Small intestine (tissue), 7 donors: ENCODE results near the gene VARS2. TPM values are rescaled to one million over a fixed set of nuclear protein-coding genes. Genes with fewer than 3 reads are reported as not detected.
"Not testable (repeated sequence)": the region's sequence is repeated elsewhere in the genome, so short reads cannot be mapped to it uniquely, and the experiment has no call there.

Experiments used
- DNase-seq, 2 donors: peaks; one replicate each; pipeline versions ENCODE4 v3.0.0 to v3.0.0-alpha.2; 2013
- FAIRE-seq: peaks from 2 replicates; lab custom pipeline; 2012; peaks lifted over from hg19 to GRCh38; lab: Jason Lieb, UNC
- H3K27ac ChIP-seq, 3 donors: one replicate each; pipeline ENCODE4 v1.5.1; 2013; ENCODE audit warnings: low read length in 2 of 3, mild to moderate bottlenecking in 2 of 3, control low read depth in 1 of 3, inconsistent platforms in 1 of 3, low read depth in 1 of 3, moderate library complexity in 1 of 3
- H3K27me3 ChIP-seq, 3 donors: one replicate each; pipeline ENCODE4 v1.6.1; 2013; ENCODE audit warnings: low read length in 3 of 3, inconsistent platforms in 1 of 3; ENCODE audit not compliant: control insufficient read depth in 3 of 3, insufficient read depth in 3 of 3
- H3K36me3 ChIP-seq, 3 donors: one replicate each; pipeline ENCODE4 v1.6.1; 2013; ENCODE audit warnings: low read length in 3 of 3, inconsistent platforms in 1 of 3, low read depth in 1 of 3, mild to moderate bottlenecking in 1 of 3, moderate library complexity in 1 of 3; ENCODE audit not compliant: control insufficient read depth in 3 of 3, insufficient read depth in 2 of 3
- H3K4me1 ChIP-seq, 3 donors: one replicate each; pipeline ENCODE4 v1.6.1; 2013; ENCODE audit warnings: low read length in 2 of 3, inconsistent platforms in 1 of 3, low read depth in 1 of 3, mild to moderate bottlenecking in 1 of 3, moderate library complexity in 1 of 3; ENCODE audit not compliant: control insufficient read depth in 3 of 3, insufficient read depth in 2 of 3
- H3K4me3 ChIP-seq, 3 donors: one replicate each; pipeline ENCODE4 v1.5.1; 2013; ENCODE audit warnings: low read length in 3 of 3, control low read depth in 1 of 3, inconsistent platforms in 1 of 3, low read depth in 1 of 3, mild to moderate bottlenecking in 1 of 3, moderate library complexity in 1 of 3
- H3K9me3 ChIP-seq, 2 donors: one replicate each; pipeline ENCODE4 v1.6.1; 2013; ENCODE audit warnings: low read depth in 1 of 2, low read length in 1 of 2; ENCODE audit not compliant: control insufficient read depth in 2 of 2, insufficient read depth in 1 of 2
- WGBS, 3 donors: extraction: QIAGEN DNeasy Blood & Tissue Kit; methylation state at CpG; one replicate each; pipeline ENCODE4 v1.1.7; 2013; 5-methylcytosine and 5-hydroxymethylcytosine counted together
- polyA plus RNA-seq, 4 donors: library from polyadenylated mRNA; stranded (reverse) in 3 of 4; unstranded in 1 of 4; fragments of 200-250 nt in 3 of 4; fragments of 120-200 nt in 1 of 4; gene quantifications; one replicate each; pipeline versions ENCODE4 v1.2.1 to v1.2.3, GENCODE V29; 2013
- donor health status: healthy with polysubstance abuse.
- donor health status: control.
- donor health status: control.
- donor health status: Bipolar disorder and iron deficiency.
- donor health status: healthy.

The VARS2 gene
- polyA plus RNA-seq, 4 donors: 25.4 to 54.9 (median 41.9) TPM

DNA sequence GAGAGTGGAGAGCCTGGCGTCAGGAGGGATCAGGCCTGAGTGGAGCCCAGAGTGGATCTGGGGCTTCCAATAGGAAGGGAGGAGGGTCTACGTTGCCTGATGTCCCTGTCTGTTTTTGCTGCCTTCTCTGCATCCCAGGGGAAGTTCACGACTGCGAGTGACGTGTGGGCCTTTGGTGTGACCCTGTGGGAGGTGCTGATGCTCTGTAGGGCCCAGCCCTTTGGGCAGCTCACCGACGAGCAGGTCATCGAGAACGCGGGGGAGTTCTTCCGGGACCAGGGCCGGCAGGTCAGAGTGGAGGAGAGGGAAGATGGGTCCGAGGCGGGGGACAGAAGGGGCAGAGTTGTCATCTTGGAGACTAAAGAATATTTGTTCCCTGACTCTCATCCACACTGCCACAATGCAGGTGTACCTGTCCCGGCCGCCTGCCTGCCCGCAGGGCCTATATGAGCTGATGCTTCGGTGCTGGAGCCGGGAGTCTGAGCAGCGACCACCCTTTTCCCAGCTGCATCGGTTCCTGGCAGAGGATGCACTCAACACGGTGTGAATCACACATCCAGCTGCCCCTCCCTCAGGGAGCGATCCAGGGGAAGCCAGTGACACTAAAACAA, 15.2 kb upstream of the VARS2 start:
- no peak for DNase-seq
- WGBS, 3 donors: 74 to 87% (median 82%) methylated on average over 23 of the region's 23 CpGs

GRCh38 chr6:30900863-30901417, 13.1 kb upstream of the VARS2 start:
- DNase-seq: no peak
- no peak overlapping the region for H3K27ac ChIP-seq
- no peaks in the 10 kb centered on the region for H3K27me3 ChIP-seq
- no peaks in the 10 kb centered on the region for H3K4me1 ChIP-seq
- no peak overlapping the region for H3K4me3 ChIP-seq
- H3K36me3 ChIP-seq: peaks cover 4 to 41% (median 12%) of the 10 kb centered on the region in 3 donors
- no peaks in the 10 kb centered on the region for H3K9me3 ChIP-seq
- 65 to 80% (median 76%) methylated on average over 1 of the region's 1 CpG for WGBS, 3 donors
- FAIRE-seq: no peak

More for the DNA sequence above, 15.2 kb upstream of the VARS2 start:
- Histone ChIP-seq H3K9me3 (no peaks in the 10 kb centered on the region), H3K4me1 (no peaks in the 10 kb centered on the region), H3K4me3 (no peak overlapping the region), H3K27me3 (no peaks in the 10 kb centered on the region), H3K36me3 (peaks cover 13 to 59% (median 22%) of the 10 kb centered on the region in 3 donors), H3K27ac (no peak overlapping the region)
- no peak for FAIRE-seq

DNA sequence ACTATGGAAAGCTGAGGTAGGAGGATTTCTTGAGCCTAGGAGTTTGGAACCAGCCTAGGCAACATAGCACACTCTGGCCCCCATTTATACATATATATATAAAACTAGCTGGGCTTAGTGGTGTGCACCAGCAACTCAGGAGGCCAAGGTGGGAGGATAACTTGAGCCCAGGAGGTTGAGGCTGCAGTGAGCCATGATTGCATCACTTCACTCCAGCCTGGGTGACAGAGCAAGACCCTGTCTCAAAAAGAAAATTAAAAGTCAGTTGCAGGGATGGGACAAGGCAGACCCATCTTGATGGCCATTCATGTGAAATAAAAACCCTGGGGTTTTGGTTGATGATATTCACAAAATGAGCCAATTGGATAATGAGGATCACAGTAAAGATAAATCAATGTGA, 12.6 kb upstream of the VARS2 start:
- DNase-seq (no peak), FAIRE-seq (no peak)

GRCh38 chr6:30902196-30902595, 11.8 kb upstream of the VARS2 start:
- not testable (repeated sequence) for H3K27ac ChIP-seq, H3K4me1 ChIP-seq, H3K4me3 ChIP-seq, H3K27me3 ChIP-seq, DNase-seq, H3K9me3 ChIP-seq, FAIRE-seq
- peaks cover 4 to 30% (median 12%) of the 10 kb centered on the region in 3 donors for H3K36me3 ChIP-seq
- WGBS, 3 donors: 72 to 82% (median 78%) methylated on average over 9 of the region's 9 CpGs

More for the DNA sequence above, 12.6 kb upstream of the VARS2 start:
- Histone ChIP-seq H3K36me3 (peaks cover 4 to 36% (median 12%) of the 10 kb centered on the region in 3 donors), H3K9me3 (no peaks in the 10 kb centered on the region), H3K27ac (no peak overlapping the region), H3K27me3 (no peaks in the 10 kb centered on the region), H3K4me3 (no peak overlapping the region), H3K4me1 (no peaks in the 10 kb centered on the region)

- H3K4me3 ChIP-seq: no peak overlapping the region
- 27 to 42% (median 40%) methylated on average over 5 of the region's 5 CpGs for WGBS, 3 donors
- FAIRE-seq: no peak
- no peaks in the 10 kb centered on the region for H3K4me1 ChIP-seq
- no peaks in the 10 kb centered on the region for H3K27me3 ChIP-seq
- no peak overlapping the region for H3K27ac ChIP-seq
- DNase-seq: peak in 1 of 2 donors; percentile 46
- no peaks in the 10 kb centered on the region for H3K9me3 ChIP-seq
- peaks cover 2 to 25% (median 9%) of the 10 kb centered on the region in 3 donors for H3K36me3 ChIP-seq
These were observed 11.3 kb upstream of the VARS2 start for GRCh38 chr6:30902709-30903108.

DNA sequence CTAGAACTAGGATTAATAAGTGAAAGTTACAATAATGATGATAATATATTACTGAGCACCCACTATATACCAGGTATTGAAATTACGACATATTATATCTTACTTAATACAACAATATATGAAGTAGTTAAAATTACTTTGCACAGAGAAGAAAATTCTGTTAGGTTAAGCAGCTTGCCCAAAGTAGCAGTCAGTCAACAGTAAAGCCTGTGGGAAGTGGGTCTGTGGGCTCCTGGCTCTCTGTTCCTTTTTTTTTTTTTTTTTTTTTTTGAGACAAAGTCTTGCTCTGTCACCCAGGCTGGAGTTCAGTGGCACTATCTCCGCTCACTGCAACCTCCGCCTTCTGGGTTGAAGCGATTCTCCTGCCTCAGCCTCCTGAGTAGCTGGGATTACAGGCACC, 10.8 kb upstream of the VARS2 start:
- DNase-seq (no peak), FAIRE-seq (no peak)
- no peaks in the 10 kb centered on the region for H3K27me3 ChIP-seq
- H3K36me3 ChIP-seq: peaks cover 0 to 19% (median 6%) of the 10 kb centered on the region in 3 donors
- 83 to 87% (median 87%) methylated on average over 4 of the region's 4 CpGs for WGBS, 3 donors
- H3K4me1 ChIP-seq: no peaks in the 10 kb centered on the region
- no peak overlapping the region for H3K4me3 ChIP-seq
- no peaks in the 10 kb centered on the region for H3K9me3 ChIP-seq
- no peak overlapping the region for H3K27ac ChIP-seq

- Histone ChIP-seq H3K36me3 (peaks cover 0 to 23% (median 2%) of the 10 kb centered on the region in 3 donors), H3K27ac (peak overlapping the region in 2 of 3 donors; percentile 60 to 64), H3K4me3 (peak overlapping the region in 2 of 3 donors; percentile 68 to 73), H3K4me1 (peaks cover 0 to 10% (median 3%) of the 10 kb centered on the region in 3 donors)
- FAIRE-seq, H3K9me3 ChIP-seq, H3K27me3 ChIP-seq: not testable (repeated sequence)
- 8 to 35% (median 24%) methylated on average over 16 of the region's 16 CpGs for WGBS, 3 donors
- DNase-seq: peak; percentile 69 to 73
These were observed 6.7 kb upstream of the VARS2 start for GRCh38 chr6:30907290-30907757.

GRCh38 chr6:30907758-30908591, 6.1 kb upstream of the VARS2 start, which contains the start of gene GTF2H4:
Gene GTF2H4 (plus strand): TSS chr6:30908207.
- no peak for FAIRE-seq
- DNase-seq: peak; percentile 97 to 100
- peaks cover 0 to 10% (median 3%) of the 10 kb centered on the region in 3 donors for H3K4me1 ChIP-seq
- no peaks in the 10 kb centered on the region for H3K27me3 ChIP-seq
- peak within 1 kb of the TSS; percentile 40 to 73 (median 68) for H3K4me3 ChIP-seq
- 0 to 1% (median 1%) methylated on average over 49 of the region's 49 CpGs for WGBS, 3 donors
- H3K9me3 ChIP-seq: no peaks in the 10 kb centered on the region
- peak within 1 kb of the TSS in 2 of 3 donors; percentile 60 to 64 for H3K27ac ChIP-seq
- peaks cover 0 to 27% (median 2%) of the 10 kb centered on the region in 3 donors for H3K36me3 ChIP-seq
